ENCODE results near the gene COL27A1. TPM values are rescaled to one million over a fixed set of nuclear protein-coding genes. Genes with fewer than 3 reads are reported as not detected.

COL27A1 gene
- total RNA-seq, 1 donor from 2014 or later = 42.4 TPM

DNA sequence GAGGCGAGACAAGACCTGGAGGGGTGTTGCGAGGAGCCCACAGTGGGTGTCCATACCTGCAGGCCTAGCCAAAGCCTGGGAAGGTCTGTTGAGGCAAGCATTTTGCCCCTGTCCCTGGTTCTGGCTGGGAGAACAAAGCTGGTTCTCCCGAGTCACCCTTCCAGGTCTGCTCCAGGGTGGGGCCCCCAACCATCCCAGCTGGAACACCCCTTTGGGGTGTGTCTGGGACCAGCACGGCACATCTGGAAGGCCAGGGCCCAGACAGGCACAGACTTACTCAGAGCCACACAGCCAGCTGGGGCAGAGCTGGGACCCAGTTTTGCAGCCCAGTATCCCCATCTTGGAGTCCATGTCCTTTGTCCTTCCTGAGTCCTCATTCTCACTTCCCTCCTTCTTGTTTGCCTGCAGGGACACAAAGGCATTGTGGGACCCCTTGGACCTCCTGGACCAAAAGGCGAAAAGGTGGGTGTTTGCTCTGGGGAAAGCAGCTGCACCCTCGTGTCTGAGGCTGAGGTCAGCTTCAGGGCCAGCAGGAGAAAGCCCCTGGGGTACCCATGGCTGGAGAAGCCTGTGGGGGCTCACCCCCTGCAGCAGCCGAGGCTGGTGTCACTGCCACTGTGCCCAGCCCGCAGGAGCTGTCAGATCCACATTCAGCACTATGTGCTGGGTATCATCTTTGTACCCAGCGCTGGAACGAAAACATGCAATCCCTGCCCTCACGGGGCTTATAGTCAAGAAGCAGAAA, 129.2 kb downstream of the COL27A1 start:
- DNase-seq (ENCODE audit: low spot score) (peak; percentile 45), ATAC-seq (no peak)
- intact Hi-C loops (cut with DNase I) = loop anchor here (5.0 kb wide), 1 partner anchor 132 kb away; no protein-coding TSS in a partner anchor

DNA sequence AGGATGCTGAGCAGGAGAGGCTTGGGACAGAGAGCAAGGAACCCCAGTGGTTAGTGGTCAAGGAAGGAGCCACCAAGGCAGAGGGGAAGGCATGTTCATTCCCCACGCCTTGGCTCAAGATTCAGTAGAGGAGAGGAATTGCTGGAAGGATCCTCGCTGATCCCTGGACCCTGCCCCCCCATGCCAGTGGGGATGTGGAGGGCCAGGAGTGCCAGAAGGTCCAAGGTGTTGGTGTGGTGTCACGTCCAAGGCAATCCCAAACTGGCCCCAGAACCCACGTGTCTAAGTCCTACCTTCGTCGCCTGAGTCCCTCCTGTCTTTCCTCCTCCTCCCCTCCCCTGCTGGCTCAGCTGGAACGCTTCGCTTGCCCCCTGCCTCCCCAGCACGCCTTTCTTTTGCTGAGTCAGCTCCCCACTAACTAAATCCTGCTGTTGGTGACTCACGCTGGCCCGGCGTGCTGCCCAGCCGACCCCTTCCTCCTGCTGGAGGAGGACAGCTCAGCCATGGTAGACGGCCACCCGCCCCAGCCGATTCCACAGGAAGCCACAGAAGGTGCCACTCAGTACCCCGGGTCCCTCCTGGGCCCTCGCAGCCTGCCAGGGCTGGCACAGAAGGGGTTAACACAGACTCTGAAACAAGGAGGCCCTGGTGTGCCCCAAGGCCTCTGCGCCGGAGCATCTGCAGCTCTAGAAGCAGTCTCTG, 130.0 kb downstream of the COL27A1 start:
- intact Hi-C loops (cut with DNase I) = loop anchor here (5.0 kb wide), 1 partner anchor 133 kb away; no protein-coding TSS in a partner anchor
- ATAC-seq = no peak
- DNase-seq (ENCODE audit: low spot score) = peak; percentile 58

DNA sequence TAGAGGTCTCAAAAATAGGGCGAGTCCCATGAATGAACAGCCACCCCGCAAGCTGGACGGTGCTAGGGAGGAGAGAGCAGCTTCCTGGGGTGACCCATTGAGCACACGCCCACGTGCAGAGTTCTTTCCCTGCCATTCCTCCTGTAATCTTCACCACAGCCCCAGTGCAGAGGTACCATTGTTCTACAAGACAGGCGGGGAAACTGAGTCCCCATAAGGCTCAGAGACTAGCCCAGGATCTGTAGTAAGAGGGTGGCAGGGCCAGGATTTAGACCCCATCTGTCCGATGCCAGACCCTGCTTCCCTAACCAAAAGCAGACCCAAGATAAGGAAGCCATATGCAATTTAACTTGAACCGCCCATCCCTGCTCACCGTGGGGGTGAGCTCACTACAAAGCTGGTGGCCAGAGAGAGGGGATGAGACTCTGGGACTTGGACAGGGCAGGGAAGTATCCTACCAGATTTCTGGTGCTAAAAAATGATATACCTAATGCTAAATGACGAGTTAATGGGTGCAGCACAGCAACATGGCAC, 130.9 kb downstream of the COL27A1 start:
- no peak for ATAC-seq
- DNase-seq (ENCODE audit: low spot score) = no peak
- intact Hi-C loops (cut with DNase I) = loop anchor here (5.0 kb wide), 1 partner anchor 134 kb away; no protein-coding TSS in a partner anchor

DNA sequence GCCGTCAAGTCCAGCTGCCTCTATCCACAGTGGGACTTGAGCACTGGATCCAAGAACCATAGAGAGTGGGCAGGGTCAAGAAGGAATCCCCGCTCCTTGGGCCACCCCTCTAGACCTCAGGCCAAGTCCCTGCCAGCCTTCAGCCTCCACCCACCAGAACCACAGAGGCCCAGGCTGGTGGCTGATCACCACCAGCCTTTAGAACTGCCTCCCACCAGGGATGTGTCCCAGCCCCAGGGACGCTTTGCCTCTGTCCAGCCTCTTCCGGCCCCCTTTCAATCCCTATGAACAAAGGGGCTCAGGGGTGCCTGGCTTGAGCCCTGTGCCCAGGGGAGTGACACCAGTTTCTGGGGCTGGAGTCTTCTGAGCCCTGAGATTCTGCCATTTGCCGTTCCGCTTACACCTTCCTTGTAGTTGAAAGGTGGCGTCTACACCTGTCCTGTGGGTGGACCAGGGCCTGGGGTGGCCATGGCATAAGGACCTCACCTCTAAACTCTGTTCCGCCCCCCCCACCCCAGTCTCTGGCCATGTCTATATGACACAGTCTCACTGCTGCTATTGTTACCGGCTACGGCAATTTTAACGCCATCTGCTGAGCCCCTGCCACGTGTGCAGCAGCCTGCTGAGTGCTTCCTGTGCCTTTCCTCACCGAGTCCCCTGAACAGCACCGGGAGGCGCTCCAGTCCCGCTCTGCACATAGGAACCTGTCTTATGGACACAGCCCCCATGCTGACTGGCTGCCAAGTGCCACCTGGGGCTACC, 131.8 kb downstream of the COL27A1 start:
- ATAC-seq (no peak), DNase-seq (ENCODE audit: low spot score) (peak; percentile 54)
- intact Hi-C loops (cut with DNase I) = loop anchor here (5.0 kb wide), 1 partner anchor 135 kb away; no protein-coding TSS in a partner anchor

DNA sequence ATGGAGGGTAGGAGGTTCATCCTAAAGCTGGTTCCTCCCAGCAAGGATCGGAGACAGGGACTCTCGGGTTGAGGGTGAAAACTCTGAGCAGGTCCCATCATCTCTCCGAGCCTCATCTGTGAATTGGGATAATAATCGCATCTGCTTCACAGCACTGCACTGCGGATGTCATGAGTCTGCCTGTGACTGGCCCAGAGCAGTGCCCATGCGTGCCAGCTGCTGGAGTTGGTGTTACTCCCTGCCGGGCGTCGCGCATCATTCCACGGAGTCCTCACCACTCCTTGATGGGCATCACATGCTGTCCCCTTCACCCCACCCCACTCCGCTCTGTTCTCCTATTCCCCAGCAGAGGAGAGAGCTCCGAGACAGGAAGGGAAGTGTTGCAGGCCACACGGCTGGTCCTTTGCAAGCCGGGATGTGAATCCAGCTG, 132.4 kb downstream of the COL27A1 start:
- peak; percentile 56 for DNase-seq (ENCODE audit: low spot score)
- intact Hi-C loops (cut with DNase I) = loop anchor here (5.0 kb wide), 1 partner anchor 135 kb away; no protein-coding TSS in a partner anchor
- no peak for ATAC-seq

DNA sequence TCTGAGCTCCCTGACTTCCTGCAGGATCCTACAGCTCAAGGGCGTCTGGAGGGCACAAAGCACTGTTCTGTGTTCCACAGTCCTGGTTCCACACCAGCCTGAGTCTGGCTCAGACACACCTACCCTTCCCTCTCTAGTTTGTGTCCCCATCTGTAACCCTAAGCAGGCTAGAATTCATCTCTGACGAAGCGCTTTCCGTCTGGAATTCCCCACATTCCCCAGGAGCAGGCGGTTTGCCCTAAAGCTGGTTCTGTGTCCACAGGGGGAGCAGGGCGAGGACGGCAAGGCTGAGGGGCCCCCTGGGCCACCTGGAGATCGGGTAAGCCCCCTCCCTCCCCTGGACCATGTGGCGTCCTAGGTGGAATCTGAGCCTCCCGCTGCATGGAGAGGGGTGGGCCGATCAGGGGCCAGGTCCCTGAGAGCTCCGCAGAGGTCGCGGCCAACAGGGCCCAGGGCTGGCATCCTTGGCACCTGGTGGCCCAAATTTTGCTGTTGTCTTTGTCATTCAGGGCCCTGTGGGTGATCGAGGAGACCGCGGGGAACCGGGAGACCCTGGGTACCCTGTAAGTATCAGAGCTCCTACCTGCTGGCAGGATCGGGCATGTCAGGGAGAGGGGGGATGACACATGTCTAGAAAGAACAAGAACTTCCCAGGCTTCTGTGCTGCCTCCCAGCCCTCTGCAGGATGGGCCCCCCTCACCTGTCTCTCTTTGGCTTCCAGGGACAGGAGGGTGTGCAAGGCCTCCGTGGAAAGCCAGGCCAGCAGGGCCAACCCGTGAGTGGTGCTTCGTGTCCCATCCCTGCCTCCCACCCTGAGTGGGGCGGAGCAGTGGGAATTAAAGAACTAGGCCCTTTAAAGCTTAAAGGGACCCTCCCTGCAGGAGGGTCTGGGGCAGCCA, 133.1 kb downstream of the COL27A1 start:
- ATAC-seq = no peak
- intact Hi-C loops (cut with DNase I) = loop anchor here (5.0 kb wide), 1 partner anchor 136 kb away; no protein-coding TSS in a partner anchor

DNA sequence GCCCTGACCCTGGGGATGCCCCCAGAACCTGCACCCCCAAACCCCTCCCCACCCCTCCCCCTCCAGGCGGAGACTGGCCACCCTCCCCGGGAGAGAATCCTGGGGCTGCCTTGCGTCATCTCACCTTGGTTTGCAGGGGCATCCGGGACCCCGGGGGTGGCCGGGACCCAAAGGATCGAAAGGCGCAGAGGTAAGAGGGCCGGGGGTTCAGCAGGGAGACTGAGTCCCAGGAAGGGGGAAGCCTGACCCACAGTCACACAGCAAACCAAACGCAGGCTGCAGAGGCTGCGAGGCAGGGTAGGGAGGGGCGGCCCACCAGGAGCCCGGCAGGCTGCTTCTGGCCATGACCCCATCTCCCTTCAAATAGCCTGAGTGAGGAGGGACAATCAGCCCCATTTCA, 133.8 kb downstream of the COL27A1 start:
- DNase-seq (ENCODE audit: low spot score) = peak; percentile 53
- ATAC-seq = no peak
- intact Hi-C loops (cut with DNase I) = loop anchor here (5.0 kb wide), 1 partner anchor 137 kb away; no protein-coding TSS in a partner anchor

More for the DNA sequence above, 133.1 kb downstream of the COL27A1 start:
- peak; percentile 53 for DNase-seq (ENCODE audit: low spot score)

DNA sequence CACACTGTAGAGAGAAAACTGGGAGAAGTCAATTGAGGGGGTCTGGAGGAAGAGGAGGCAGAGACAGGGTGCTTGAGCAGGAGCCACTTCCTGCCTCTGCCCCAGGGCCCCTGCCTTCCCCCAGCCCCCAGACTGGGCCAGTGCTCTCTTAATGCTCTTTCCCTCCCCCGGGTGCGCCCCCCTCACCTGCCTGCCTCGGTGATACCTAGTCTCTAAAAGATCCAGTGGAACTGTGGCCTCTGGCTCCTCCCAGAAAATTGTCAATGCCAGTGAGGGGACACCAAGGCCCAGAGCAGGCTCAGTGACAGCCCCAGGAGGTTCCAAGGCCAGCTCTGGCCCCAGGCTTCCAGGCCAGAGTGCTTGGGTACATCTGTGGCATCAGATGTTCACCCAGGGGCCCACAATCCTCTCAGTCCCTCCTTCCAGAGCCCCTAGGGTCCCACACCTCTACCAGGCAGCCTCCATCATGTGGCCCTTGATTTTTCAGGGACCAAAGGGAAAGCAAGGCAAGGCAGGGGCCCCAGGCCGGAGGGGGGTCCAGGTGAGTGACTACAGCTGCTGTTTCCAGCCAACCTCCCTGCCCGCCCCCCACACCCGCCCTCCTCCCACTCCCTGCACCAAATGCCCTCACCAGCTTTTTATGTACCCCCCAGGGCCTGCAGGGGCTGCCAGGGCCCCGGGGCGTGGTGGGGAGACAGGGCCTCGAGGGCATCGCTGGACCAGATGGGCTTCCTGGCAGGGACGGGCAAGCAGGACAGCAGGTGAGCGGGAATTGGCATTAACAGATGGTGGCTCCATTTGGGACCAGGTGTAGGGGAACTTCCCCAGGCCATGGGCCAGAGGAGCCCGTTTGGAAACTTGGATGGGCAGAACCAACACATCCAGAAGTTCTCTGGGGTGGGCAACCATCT, 134.5 kb downstream of the COL27A1 start:
- ATAC-seq = no peak
- intact Hi-C loops (cut with DNase I) = loop anchor here (5.0 kb wide), 2 partner anchors 138 to 183 kb away; no protein-coding TSS in a partner anchor
- DNase-seq (ENCODE audit: low spot score) = peak; percentile 51

DNA sequence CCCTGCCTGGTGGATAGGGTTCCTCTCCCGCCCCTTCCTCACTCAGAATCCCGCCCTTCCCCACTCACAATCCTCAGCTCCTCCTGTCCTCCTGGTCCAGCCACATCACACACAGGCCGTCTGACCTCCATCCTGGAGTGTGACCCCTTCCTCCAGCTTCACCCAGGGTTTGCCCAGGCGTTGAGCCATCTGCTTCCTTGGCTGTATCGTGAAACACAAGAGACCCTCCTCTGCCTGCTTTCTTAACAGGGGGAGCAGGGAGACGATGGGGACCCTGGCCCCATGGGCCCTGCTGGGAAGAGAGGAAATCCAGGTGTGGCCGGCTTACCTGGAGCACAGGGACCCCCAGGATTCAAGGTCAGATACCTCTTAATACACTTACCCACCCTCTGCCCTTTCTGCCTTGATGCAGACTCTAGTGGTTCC, 135.2 kb downstream of the COL27A1 start:
- ATAC-seq = no peak
- intact Hi-C loops (cut with DNase I) = loop anchor here (5.0 kb wide), 1 partner anchor 183 kb away; no protein-coding TSS in a partner anchor
- peak; percentile 50 for DNase-seq (ENCODE audit: low spot score)

DNA sequence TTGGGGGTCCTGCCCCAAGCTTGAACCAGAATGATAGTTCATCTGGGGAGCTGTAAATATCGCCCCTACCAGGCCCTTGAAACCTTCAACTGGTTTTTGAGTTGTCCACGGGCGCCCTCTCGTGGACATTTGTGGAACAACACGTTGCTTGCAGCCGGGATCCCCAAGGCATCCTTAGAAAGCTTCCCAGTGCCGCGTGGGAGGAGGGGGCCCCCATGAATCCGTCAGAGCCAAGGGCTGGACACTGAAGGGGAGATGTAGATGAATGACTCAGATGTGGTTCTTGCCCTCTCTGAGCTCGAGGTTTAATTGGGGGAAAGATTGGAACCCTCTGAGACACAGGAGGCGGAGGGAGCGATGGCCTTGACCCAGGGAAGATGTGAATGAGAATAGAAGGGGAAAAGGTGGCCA, 135.7 kb downstream of the COL27A1 start:
- ATAC-seq (peak; percentile 73), DNase-seq (ENCODE audit: low spot score) (peak; percentile 88)
- intact Hi-C loops (cut with DNase I) = loop anchor here (5.0 kb wide), 1 partner anchor 184 kb away; no protein-coding TSS in a partner anchor

DNA sequence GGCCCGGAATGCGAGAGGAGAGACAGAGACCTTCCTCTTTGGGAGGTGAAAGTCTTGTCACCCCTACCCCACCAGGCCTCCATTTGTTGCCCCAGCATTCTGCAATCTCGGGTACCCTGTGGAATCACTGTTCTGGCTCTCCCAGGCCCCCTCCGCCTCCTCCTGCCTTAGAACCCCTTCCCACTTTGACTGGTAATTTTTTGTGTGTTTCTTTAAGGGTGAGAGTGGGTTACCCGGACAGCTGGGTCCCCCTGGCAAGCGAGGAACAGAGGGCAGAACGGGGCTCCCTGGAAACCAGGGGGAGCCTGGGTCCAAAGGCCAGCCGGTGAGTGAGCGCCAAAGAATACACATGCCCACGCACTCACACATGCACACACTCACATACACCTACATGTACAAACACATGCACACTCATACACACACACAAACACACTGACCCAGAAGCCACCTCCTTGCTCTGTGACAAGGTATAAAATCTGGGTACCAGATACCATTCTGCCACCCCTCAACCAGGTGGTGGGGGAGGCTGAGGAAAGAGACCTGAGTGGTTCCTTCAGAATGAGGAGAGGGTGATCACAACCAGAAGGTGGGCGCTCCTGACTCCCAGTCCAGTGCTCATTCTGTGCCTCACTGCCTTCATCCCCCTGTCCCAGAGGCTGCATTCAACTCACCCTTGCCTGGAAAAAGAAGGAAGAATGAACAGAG, 136.7 kb downstream of the COL27A1 start:
- ATAC-seq (no peak), DNase-seq (ENCODE audit: low spot score) (peak; percentile 39)
- intact Hi-C loops (cut with DNase I) = loop anchor here (5.0 kb wide), 1 partner anchor 185 kb away; no protein-coding TSS in a partner anchor

DNA sequence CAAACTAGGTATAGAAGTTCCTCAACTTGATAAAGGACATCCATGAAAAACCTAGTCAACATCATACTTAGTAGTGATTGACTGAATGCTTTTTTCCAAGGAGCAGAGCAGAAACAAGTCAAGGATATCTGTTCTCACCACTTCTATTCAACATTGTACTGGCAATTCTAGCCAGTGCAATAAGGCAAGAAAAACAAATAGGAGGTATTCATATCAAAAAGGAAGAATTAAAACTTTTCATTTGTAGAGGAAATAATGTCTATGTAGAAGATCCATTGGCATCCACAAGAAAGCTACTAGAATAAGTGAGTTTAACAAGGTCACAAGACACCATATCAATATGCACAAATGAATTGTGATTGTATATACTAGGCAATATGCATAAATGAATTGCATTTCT, 139.3 kb downstream of the COL27A1 start:
- ATAC-seq (no peak), DNase-seq (ENCODE audit: low spot score) (no peak)
- intact Hi-C loops (cut with DNase I) = loop anchor here (5.0 kb wide), 2 partner anchors 187 to 202 kb away; no protein-coding TSS in a partner anchor

DNA sequence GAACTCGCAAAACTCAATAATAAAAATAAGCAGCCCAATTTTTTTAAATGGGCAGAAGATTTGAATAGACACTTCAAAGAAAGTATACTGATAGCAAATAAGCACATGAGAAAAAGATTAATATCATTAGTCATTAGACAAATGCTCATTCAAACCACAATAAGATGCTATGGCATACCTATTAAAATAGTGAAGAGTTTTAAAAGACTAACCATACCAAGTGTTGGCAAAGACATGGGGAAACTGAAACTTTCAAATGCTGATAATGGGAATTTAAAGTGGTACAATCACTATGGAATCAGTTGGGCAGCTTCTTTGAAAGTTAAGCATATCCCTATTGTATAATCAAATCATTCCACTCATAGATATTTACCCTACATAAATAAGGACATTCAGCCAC, 141.0 kb downstream of the COL27A1 start:
- DNase-seq (ENCODE audit: low spot score) (no peak), ATAC-seq (no peak)
- intact Hi-C loops (cut with DNase I) = loop anchor here (5.0 kb wide), 1 partner anchor 204 kb away; no protein-coding TSS in a partner anchor

DNA sequence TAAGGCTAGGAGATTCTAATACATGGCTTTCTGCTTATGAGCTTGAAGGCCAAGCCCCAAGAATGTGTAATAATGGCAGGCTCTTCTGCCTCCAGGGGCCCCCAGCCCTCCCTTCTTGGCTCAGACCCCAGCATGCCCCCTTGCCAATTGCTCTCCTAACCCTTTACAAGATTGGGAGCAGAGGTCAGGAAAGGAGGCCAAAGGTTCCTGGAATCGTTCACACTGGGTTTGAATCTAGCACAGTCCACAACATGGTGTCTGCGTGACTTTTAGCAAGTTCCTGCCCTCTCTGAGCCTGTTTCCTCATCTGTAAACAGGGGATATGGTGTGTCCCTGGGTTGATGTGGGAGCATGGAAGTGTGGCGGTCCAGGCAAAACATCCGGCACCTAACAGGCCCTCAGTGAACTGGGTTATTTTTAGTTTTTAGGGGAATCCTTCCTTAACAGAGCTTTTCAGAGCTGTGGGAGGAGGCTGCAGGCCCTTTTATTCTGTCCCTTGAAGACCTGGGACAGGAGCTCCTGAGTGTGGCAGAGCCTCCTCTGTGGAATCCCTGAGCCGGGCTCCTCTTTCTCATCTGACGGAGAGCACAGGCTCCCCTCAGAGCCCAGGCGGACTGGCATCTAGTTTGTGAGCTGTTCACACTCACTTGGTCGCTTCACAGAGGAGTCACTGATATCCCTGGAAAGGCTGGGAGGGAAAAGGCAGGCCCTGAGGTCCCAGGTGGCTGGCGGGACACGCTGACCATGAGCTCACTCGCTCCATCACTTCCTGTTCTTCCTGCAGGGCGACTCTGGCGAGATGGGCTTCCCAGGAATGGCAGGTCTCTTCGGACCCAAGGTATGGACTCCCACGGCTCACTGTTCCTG, 144.2 kb downstream of the COL27A1 start:
- ATAC-seq = peak; percentile 24
- intact Hi-C loops (cut with DNase I) = loop anchor here (5.0 kb wide), 1 partner anchor 207 kb away; no protein-coding TSS in a partner anchor
- peak; percentile 37 for DNase-seq (ENCODE audit: low spot score)

Data from sciatic nerve (tissue), 2 donors.